ENCODE data around the gene IMP3.
A peak's percentile ranks its signal among the peaks of the same experiment; 100 is the strongest.

IMP3 gene

DNA sequence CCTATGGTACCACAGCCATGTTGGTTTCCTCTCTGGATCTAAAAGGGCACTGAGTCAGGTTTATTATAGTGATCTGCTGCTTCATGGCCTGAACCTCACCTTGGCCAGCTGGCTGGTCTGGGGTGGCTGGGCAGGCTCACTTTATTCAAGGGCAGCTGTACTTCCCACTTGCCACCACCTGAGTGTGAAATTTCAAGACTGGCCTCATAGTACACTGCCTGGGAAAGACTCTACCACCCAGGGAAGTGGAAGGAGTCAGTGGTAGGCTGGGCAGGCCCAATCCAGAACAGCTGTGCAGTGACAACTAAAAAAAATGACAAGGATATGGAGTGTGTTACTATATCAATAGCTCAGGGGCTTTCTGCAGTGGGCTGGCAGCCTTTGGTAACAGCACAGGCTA lies 23.3 kb downstream of the IMP3 start:
- DNase-seq: no peak

DNA sequence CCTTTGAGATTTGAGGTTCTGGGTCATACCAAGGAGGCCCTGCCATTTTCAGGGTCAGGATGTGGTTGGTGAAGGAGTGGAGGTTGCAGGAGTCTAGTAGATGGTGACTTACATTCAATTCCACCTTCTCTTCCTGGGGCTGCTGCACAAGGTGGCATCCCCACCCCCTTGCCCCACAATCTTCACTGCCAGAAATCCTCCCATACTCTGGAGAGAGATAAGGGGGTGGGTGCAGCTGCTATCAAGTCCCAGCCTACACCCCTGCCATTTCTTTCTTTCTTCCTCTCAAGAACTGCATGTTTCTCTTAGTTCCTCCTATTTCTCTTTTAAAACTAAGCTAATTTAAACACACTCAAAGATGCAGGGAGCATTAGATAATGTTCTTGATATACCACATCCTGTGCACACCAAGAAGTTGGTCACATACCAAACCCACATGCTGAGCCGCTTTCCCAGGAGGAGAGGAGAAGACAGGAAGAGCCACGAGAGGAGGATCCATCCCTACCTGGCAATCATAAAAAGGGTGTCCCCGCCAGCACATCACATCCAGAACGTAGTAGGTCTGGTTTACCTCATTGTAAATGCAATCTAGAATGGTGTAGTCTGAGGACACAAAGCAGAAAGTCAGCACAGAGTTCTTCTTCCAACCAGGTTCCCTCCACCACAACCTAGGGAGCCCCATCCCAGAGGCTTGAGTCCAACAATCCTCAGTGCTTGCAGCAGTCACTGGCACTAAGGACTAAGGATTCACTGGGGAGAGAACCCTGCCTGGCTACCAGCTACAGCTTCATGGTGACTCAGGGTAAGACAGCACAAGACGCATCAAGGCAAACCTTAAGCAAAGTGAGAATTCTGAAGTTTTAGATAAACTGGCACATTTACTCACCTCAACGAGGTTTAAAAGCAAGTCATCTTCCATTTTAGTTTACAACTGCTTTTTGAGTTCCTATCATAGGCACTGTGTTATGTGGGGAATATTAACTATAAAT lies 33.0 kb downstream of the IMP3 start:
- DNase-seq: peak; percentile 40

DNA sequence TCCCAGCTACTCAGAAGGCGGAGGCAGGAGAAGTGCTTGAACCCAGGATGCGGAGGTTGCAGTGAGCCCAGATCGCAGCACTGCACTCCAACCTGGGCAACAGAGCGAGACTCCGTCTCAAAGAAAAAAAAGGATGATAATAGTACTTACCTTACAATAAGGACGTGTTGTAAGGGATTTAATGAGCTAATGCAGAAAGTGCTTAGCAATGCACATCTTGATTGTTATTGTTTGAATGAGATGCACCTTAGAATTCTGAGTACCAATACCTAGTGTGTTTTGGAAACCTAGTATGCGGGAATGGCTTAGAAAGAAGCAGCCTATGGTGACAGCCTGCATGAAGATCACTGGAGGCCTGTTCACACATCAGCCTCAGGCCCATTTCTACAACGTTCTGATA lies 34.0 kb downstream of the IMP3 start:
- DNase-seq: no peak

DNA sequence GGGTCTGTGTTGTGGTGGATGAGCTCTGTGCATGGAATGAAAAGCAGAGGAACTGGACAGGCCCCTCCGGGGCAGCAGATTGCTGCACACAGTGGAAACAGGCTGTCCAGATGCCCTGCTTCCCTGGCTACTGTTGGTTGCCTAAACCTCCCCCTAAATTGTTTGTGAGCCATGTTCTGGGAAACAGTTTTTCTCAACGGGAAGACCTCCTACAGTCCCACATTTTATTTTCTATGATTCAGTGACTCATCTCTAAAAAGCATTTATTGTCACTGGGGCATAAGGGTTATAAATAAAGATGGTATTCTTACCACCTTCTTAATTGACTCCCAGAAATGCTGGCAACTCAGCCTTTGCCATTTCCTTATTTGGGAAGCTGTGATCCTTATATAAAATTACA lies 40.6 kb downstream of the IMP3 start:
- DNase-seq: no peak

DNA sequence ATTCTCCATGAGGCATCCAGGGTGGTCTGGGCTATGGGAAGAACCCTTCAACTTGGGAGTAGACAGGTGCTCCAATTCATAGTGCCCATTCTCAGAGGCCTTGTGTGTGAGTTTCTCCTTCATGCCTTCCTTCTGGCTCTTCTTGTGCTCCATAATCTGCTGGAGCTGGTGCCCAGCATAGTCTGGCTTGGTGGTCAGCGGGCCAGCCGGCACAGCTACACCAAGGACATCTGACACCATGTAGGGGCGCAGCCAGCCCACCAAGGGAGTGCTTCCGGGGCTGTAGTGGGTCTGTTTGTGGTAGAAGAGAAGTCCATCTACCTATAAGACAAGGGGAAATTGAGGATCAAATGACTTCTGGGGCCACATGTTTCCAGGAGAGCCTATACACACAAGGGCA lies 41.7 kb downstream of the IMP3 start:
- no peak for DNase-seq

DNA sequence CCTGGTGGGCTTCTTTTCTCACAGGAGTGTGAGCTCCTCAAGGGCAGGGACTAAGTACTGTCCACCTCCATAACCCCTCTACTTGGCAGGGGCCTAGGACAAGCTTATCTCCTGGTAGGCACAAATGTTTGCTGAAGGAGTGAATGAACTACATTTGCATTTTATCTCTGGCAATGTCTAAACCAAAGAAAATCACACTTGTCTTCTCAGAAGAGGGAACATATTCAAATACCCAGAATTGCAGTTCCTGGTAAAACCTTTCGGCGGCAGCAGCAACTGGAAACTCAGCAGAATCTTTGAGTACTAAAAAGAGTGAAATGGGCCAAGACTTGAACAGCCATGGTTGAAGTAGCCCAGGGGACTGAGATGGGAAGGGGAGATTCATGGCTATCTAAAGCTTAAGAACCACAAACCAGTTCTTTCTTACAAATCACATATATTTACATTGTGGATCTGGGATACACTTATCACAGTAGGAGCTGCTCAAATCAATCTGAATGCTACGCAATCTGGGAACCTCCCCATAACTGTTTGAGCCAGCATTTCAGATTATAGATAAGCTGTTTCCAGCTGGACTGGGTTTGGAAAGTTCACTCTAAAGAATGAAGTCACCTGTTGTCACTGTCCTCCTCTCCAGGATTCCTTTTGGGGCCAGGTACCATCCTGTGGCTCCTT lies 42.2 kb downstream of the IMP3 start:
- peak; percentile 53 for DNase-seq

DNA sequence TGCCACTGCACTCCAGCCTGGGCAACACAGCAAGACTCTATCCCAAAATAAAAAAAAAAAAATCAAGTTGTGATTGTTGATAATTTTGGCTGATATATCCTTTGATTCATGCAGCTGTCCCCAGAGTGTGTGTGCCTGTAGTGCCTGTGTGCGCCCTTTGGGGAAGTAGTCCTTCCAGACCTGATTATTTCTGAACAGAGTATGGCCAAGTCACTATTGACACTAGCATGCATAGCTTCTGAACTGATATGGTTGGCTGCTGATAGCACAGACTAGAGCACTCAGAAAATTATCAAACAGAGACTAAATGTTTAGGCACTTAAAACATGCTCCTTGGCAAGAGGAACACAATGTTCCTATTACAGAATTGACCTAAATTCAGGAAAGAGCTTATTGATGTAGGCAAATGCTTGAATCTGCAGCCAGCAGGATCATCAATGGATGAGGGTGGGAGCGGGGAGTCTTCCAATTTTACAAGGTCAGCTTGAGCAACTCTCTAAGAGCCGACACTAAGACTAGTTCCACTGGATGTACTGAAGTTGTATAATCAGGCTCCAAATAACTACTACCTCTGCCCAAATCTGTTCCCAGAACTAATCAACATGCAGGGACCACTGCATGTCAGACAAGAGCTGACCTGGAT lies 43.2 kb downstream of the IMP3 start:
- no peak for DNase-seq

DNA sequence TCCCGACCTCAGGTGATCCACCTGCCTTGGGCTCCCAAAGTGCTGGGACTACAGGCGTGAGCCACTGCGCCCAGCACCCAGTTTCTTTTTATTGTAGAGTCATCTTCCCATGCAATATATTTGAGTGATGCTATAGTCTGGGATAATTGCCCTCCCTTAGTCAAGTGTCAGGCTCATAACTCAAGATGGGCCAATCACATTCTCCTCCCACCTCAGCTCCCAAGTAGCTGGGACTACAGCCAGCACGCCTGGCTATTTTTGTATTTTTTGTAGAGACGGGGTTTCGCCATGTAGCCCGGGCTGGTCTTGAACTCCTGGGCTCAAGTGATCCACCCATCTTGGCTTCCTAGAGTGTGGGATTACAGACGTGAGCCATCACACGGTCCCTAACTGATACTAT lies 45.7 kb downstream of the IMP3 start:
- DNase-seq: no peak

DNA sequence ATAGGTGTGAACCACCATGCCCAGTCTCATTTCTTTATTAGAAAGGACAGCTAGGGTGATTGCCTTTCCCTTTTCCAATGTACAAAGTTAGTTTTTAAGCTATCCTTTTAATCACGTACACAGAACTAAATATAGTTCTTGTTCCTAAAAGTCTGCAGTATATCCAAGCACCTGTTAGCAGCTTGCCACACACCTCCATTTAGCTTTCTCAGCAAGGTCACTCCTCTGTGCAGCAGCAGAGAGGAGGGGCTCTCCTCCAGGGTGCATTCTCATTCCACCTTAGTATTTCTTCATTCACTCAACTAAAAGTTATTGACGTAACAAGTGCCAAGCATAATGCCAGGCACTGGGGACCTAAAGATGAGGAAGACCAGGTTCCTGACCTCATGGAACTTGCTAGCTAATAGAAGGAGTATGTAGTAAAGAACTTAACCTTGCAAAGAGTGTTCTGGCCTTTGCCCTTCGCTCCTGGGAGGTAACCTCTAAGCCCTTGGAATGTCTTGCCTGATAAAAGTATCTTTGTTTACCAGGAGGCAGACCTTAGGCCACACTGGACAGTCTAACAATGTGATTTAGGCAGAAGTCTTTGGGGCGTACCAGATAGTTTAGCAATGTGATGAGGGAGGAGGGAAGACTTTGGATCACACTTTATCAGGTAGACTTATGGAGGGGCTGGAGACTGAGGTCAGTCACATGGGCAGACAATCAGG lies 48.2 kb downstream of the IMP3 start:
- DNase-seq: no peak

DNA sequence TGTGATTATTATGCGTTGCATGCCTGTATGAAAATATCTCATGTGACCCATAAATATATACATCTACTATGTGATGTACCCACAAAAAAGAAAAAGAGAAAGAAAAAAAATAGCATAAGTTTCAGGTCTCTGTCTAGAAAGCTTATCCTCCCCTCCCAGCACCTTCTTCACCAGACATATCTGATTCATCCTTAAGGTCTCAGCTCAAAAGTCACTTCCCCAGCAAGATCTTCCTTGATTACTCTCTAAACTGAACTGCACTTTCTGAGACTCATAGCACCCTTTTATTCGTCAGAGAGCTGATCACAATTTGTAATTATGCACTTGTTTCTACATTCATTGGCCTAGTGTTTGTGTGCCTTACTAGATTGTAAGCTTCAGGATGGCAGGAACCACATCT lies 49.8 kb downstream of the IMP3 start:
- DNase-seq: no peak
